Panc1 (cell line): ENCODE data around the gene TLE5. TPM values are rescaled to one million over a fixed set of nuclear protein-coding genes. Genes with fewer than 3 reads are reported as not detected.

Experiments
- ATAC-seq: fragments of 200-7000 bp; cut with Tn5 transposase; 2 replicates; pipeline ENCODE4 v1.9.1; 2020; ENCODE audit warnings: mild to moderate bottlenecking, moderate library complexity
- BruUV-seq: library from RNA; stranded (reverse); fragments of 400-500 nt; replicated peaks from 2 replicates; lab custom pipeline; 2021; lab: Mats Ljungman, UMichigan
- CTCF ChIA-PET: fragments of 300-600 bp; sonication (Branson Sonifier 250); formaldehyde crosslinking; loops from one replicate; lab custom pipeline; 2022; ENCODE audit warnings: antibody characterized with exemption; lab: Charles Lee
- POLR2A ChIA-PET: fragments of 300-600 bp; sonication (Branson Sonifier 250); formaldehyde crosslinking; loops from one replicate; lab custom pipeline; 2022; ENCODE audit warnings: antibody characterized with exemption; lab: Charles Lee
- DNase-seq: peaks from one replicate; pipeline ENCODE4 v3.0.0-alpha.2; 2010; ENCODE audit warnings: low read depth, low spot score
- H3K27ac ChIP-seq: 2 replicates; pipeline ENCODE4 v1.5.1; 2011; ENCODE audit warnings: mild to moderate bottlenecking, low read length, inconsistent platforms
- H3K27me3 ChIP-seq: fragments of 200-500 bp; sonication (Bioruptor generic); 2 replicates; pipeline ENCODE4 v1.6.0; 2014; ENCODE audit warnings: low read length, inconsistent platforms; ENCODE audit not compliant: control insufficient read depth, insufficient read depth
- H3K36me3 ChIP-seq: fragments of 200-500 bp; sonication (Bioruptor generic); 2 replicates; pipeline ENCODE4 v1.5.1; 2014; ENCODE audit warnings: inconsistent platforms, mild to moderate bottlenecking, low read length, moderate library complexity; ENCODE audit not compliant: control insufficient read depth, insufficient read depth
- H3K4me1 ChIP-seq: 2 replicates; pipeline ENCODE4 v1.5.1; 2011; ENCODE audit warnings: inconsistent platforms, mild to moderate bottlenecking, low read length, moderate library complexity; ENCODE audit not compliant: control insufficient read depth, insufficient read depth
- H3K4me3 ChIP-seq, 2 experiments: 2 replicates each; pipeline ENCODE4 v1.5.1; 2011 to 2012; ENCODE audit warnings: low read depth in 2 of 2, low read length in 2 of 2, mild to moderate bottlenecking in 2 of 2, inconsistent platforms in 1 of 2, moderate library complexity in 1 of 2
- H3K9me3 ChIP-seq: fragments of 200-500 bp; sonication (Bioruptor generic); 2 replicates; pipeline ENCODE4 v1.5.1; 2014; ENCODE audit warnings: low read depth, mild to moderate bottlenecking, inconsistent platforms, low read length, moderate library complexity; ENCODE audit not compliant: control insufficient read depth, insufficient read depth
- CTCF ChIP-seq: fragments of 450-650 bp; IDR thresholded peaks from 2 replicates; pipeline ENCODE4 v1.5.1; 2017; ENCODE audit warnings: mild to moderate bottlenecking
- POLR2AphosphoS5 ChIP-seq: IDR thresholded peaks from 2 replicates; pipeline ENCODE4 v1.6.1; 2012; ENCODE audit warnings: mild to moderate bottlenecking, low read depth, low read length, moderate library complexity
- SIN3A ChIP-seq: IDR thresholded peaks from 2 replicates; pipeline ENCODE4 v1.6.1; 2012; ENCODE audit warnings: low read depth, mild to moderate bottlenecking, low read length, moderate library complexity, borderline replicate concordance; ENCODE audit not compliant: insufficient read depth
- TCF7L2 ChIP-seq: IDR thresholded peaks from 2 replicates; pipeline ENCODE4 v1.6.1; 2011; ENCODE audit warnings: mild to moderate bottlenecking, low read depth, low read length, inconsistent platforms
- in situ Hi-C: cut with HindIII; loops from 2 replicates; pipeline ENCODE4 v1.10.0; 2016; ENCODE audit warnings: low sequenced_read_pairs, low pct_unique_long_range_greater_than_20kb
- intact Hi-C: fragments of 100-400 bp; cut with micrococcal nuclease; formaldehyde crosslinking; loops from one replicate; pipeline ENCODE4 v1.10.0; 2022; ENCODE audit not compliant: unreplicated experiment
- total RNA-seq: library from RNA; stranded (reverse); gene quantifications from one replicate; pipeline ENCODE4 v1.2.1, GENCODE V29; 2021; ENCODE audit not compliant: unreplicated experiment
- TF ChIP-seq, protein P1 (sequence below), 2 experiments: IDR thresholded peaks; 2 replicates each; pipeline ENCODE4 v1.6.1; 2011 to 2012; ENCODE audit warnings: low read depth in 2 of 2, control low read depth in 1 of 2, low read length in 1 of 2, mild to moderate bottlenecking in 1 of 2, moderate library complexity in 1 of 2; ENCODE audit not compliant: insufficient read depth in 1 of 2

TLE5 gene
- total RNA-seq, 1 experiment from 2014 or later: 287 TPM

GRCh38 chr19:3067563-3067962, 5.3 kb upstream of the TLE5 start:
- H3K36me3 ChIP-seq: no peaks in the 10 kb centered on the region
- no peak overlapping the region for H3K27ac ChIP-seq
- ChIA-PET CTCF (no interaction called here), POLR2A (no interaction called here)
- ATAC-seq (no peak), DNase-seq (no peak)
- intact Hi-C loops (no loop called here), in situ Hi-C loops (no loop called here)
- H3K27me3 ChIP-seq: no peaks in the 10 kb centered on the region
- H3K9me3 ChIP-seq: no peaks in the 10 kb centered on the region
- no peak overlapping the region for H3K4me3 ChIP-seq
- no peak for TF ChIP-seq TCF7L2
- H3K4me1 ChIP-seq: peaks cover 3% of the 10 kb centered on the region
- BruUV-seq: no TSS peak

DNA sequence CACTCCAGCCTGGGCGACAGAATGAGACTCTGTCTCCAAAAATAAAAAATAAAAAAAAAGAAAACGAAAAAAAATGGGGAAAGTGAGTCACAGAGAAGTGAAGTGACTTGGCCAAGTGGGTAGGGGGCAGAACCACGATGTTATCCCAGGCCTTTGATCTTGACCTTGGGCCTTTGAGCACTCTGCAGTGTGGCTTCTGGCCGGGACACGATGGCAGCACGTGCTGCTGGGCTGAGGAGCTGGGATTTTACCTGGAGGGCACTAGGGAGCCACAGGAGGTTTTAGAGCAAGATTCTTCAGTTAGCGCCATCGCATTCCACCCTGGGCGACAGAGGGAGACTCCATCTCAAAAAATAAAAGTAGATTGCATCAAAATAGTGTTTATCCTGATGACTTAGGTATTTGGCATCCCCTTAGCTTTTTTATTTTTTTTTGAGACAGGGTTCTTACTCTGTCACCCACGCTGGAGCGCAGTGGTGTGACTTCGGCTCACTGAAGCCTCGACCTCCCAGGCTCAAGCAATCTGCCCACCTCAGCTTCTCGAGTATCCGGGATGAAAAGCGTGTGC, 4.3 kb upstream of the TLE5 start:
- Histone ChIP-seq H3K4me1 (peaks cover 3% of the 10 kb centered on the region), H3K4me3 (no peak overlapping the region), H3K27ac (no peak overlapping the region), H3K36me3 (no peaks in the 10 kb centered on the region), H3K27me3 (no peaks in the 10 kb centered on the region), H3K9me3 (no peaks in the 10 kb centered on the region)
- intact Hi-C loops: no loop called here
- DNase-seq (no peak), ATAC-seq (no peak)
- in situ Hi-C loops: no loop called here
- TF ChIP-seq SIN3A (no peak), CTCF (no peak), TCF7L2 (no peak), POLR2AphosphoS5 (no peak)
- TF ChIP-seq, protein P1, sequence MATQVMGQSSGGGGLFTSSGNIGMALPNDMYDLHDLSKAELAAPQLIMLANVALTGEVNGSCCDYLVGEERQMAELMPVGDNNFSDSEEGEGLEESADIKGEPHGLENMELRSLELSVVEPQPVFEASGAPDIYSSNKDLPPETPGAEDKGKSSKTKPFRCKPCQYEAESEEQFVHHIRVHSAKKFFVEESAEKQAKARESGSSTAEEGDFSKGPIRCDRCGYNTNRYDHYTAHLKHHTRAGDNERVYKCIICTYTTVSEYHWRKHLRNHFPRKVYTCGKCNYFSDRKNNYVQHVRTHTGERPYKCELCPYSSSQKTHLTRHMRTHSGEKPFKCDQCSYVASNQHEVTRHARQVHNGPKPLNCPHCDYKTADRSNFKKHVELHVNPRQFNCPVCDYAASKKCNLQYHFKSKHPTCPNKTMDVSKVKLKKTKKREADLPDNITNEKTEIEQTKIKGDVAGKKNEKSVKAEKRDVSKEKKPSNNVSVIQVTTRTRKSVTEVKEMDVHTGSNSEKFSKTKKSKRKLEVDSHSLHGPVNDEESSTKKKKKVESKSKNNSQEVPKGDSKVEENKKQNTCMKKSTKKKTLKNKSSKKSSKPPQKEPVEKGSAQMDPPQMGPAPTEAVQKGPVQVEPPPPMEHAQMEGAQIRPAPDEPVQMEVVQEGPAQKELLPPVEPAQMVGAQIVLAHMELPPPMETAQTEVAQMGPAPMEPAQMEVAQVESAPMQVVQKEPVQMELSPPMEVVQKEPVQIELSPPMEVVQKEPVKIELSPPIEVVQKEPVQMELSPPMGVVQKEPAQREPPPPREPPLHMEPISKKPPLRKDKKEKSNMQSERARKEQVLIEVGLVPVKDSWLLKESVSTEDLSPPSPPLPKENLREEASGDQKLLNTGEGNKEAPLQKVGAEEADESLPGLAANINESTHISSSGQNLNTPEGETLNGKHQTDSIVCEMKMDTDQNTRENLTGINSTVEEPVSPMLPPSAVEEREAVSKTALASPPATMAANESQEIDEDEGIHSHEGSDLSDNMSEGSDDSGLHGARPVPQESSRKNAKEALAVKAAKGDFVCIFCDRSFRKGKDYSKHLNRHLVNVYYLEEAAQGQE (IDR thresholded peaks at IDR 0.05; ENCODE audit: insufficient read depth in 1 of 2, low read depth in 2 of 2, low read length in 1 of 2): no peak
- POLR2A ChIA-PET: no interaction called here
- CTCF ChIA-PET: no interaction called here
- no TSS peak for BruUV-seq

- no peak for TF ChIP-seq SIN3A
- TF ChIP-seq, protein P1 (IDR thresholded peaks at IDR 0.05; ENCODE audit: insufficient read depth in 1 of 2, low read depth in 2 of 2, low read length in 1 of 2): no peak
- no peak for TF ChIP-seq CTCF
- no peak for TF ChIP-seq TCF7L2
- no peak for TF ChIP-seq POLR2AphosphoS5
- Histone ChIP-seq H3K27ac (no peak overlapping the region), H3K4me3 (no peak overlapping the region), H3K9me3 (no peaks in the 10 kb centered on the region), H3K27me3 (no peaks in the 10 kb centered on the region), H3K4me1 (peaks cover 3% of the 10 kb centered on the region), H3K36me3 (no peaks in the 10 kb centered on the region)
- no peak for ATAC-seq
- no TSS peak for BruUV-seq
- no peak for DNase-seq
- in situ Hi-C loops: no loop called here
- ChIA-PET CTCF (no interaction called here), POLR2A (no interaction called here)
- intact Hi-C loops: no loop called here
Observed at GRCh38 chr19:3065675-3066357, 3.5 kb upstream of the TLE5 start.
